CD4-positive, alpha-beta T cell treated with Interleukin-2 at 100 ng/mL for 4 hours (primary cell): ENCODE data around the gene ZSCAN26.

ENCODE experiments used
- DNase-seq: peaks from one replicate; pipeline ENCODE4 v3.0.0-alpha.2; 2020; ENCODE audit warnings: low spot score

The ZSCAN26 gene

GRCh38 chr6:28322661-28323060 lies 55.7 kb downstream of the ZSCAN26 start:
- DNase-seq: no peak

GRCh38 chr6:28323813-28324424 lies 57.0 kb downstream of the ZSCAN26 start:
- DNase-seq: no peak

- no peak for DNase-seq
Observed at GRCh38 chr6:28326371-28326948, 59.5 kb downstream of the ZSCAN26 start.
